Neutrophil (primary cell): ENCODE measurements around the gene TNK2.

ENCODE experiments used
- H3K27ac ChIP-seq: fragments of 200-600 bp; sonication (generic); 2 replicates; pipeline ENCODE4 v1.5.1; 2016; ENCODE audit warnings: mild to moderate bottlenecking, moderate library complexity
- H3K27me3 ChIP-seq: fragments of 200-600 bp; sonication (generic); 2 replicates; pipeline ENCODE4 v1.6.0; 2016; ENCODE audit warnings: mild to moderate bottlenecking
- H3K36me3 ChIP-seq: fragments of 200-600 bp; sonication (generic); 2 replicates; pipeline ENCODE4 v1.5.1; 2017
- H3K4me1 ChIP-seq, 2 experiments: fragments of 200-600 bp in 1 of 2; sonication (generic) in 1 of 2; 1 replicate in 1 of 2; 2 replicates in 1 of 2; pipeline versions ENCODE4 v1.5.1 to v1.6.1; 2013 to 2016; ENCODE audit warnings: low read depth in 1 of 2, low read length in 1 of 2, mild to moderate bottlenecking in 1 of 2, moderate library complexity in 1 of 2; ENCODE audit not compliant: control insufficient read depth in 1 of 2, insufficient read depth in 1 of 2
- H3K4me3 ChIP-seq, 2 experiments: fragments of 200-600 bp in 1 of 2; sonication (generic) in 1 of 2; 1 replicate in 1 of 2; 2 replicates in 1 of 2; pipeline ENCODE4 v1.5.1; 2013 to 2016; ENCODE audit warnings: low read depth in 1 of 2, low read length in 1 of 2, mild to moderate bottlenecking in 1 of 2, moderate library complexity in 1 of 2
- H3K9me3 ChIP-seq: fragments of 200-600 bp; sonication (generic); 2 replicates; pipeline ENCODE4 v1.5.1; 2016
- TF ChIP-seq, protein P1 (sequence below): fragments of 200-600 bp; sonication (generic); IDR thresholded peaks from 2 replicates; pipeline ENCODE4 v1.5.1; 2016; ENCODE audit warnings: antibody characterized with exemption

The TNK2 gene

DNA sequence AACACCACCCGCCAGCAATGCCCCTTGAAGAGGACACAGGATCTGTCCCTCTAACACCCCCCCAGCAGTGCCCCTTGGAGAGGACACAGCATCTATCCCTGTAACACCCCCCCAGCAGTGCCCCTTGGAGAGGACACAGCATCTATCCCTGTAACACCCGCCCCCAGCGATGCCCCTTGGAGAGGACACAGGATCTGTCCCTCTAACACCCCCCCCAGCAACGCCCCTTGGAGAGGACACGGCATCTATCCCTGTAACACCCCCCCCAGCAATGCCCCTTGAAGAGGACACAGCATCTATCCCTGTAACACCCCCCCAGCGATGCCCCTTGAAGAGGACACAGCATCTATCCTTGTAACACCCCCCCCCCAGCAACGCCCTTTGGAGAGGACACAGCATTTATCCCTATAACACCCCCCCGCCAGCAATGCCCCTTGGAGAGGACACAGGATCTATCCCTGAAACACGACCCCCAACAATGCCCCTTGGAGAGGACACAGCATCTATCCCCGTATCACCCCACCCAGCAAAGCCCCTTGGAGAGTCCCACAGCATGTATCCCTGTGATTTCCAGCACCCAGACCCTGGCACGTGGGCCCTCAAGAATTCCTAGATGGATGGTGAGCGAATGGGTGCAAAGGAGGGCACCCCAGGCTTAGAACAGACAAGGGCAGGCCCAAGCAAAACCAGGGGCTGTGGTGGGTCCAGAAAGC lies 26.9 kb downstream of the TNK2 start:
- Histone ChIP-seq H3K9me3 (no peaks in the 10 kb centered on the region), H3K4me1 (no peaks in the 10 kb centered on the region), H3K27ac (no peak overlapping the region), H3K36me3 (peaks cover 94% of the 10 kb centered on the region), H3K4me3 (no peak overlapping the region), H3K27me3 (no peaks in the 10 kb centered on the region)
- TF ChIP-seq, protein P1, sequence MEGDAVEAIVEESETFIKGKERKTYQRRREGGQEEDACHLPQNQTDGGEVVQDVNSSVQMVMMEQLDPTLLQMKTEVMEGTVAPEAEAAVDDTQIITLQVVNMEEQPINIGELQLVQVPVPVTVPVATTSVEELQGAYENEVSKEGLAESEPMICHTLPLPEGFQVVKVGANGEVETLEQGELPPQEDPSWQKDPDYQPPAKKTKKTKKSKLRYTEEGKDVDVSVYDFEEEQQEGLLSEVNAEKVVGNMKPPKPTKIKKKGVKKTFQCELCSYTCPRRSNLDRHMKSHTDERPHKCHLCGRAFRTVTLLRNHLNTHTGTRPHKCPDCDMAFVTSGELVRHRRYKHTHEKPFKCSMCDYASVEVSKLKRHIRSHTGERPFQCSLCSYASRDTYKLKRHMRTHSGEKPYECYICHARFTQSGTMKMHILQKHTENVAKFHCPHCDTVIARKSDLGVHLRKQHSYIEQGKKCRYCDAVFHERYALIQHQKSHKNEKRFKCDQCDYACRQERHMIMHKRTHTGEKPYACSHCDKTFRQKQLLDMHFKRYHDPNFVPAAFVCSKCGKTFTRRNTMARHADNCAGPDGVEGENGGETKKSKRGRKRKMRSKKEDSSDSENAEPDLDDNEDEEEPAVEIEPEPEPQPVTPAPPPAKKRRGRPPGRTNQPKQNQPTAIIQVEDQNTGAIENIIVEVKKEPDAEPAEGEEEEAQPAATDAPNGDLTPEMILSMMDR, result no peak

- no peaks in the 10 kb centered on the region for H3K4me1 ChIP-seq
- H3K27ac ChIP-seq, result no peak overlapping the region
- H3K9me3 ChIP-seq, result no peaks in the 10 kb centered on the region
- H3K4me3 ChIP-seq, result no peak overlapping the region
- TF ChIP-seq, protein P1, result no peak
- H3K36me3 ChIP-seq, result peaks cover 93% of the 10 kb centered on the region
- no peaks in the 10 kb centered on the region for H3K27me3 ChIP-seq
Measured at GRCh38 chr3:195880037-195880431, 28.3 kb downstream of the TNK2 start.

GRCh38 chr3:195879416-195880036 lies 28.8 kb downstream of the TNK2 start:
- Histone ChIP-seq H3K9me3 (no peaks in the 10 kb centered on the region), H3K4me3 (no peak overlapping the region), H3K27ac (no peak overlapping the region), H3K36me3 (peaks cover 88% of the 10 kb centered on the region), H3K27me3 (no peaks in the 10 kb centered on the region), H3K4me1 (no peaks in the 10 kb centered on the region)
- TF ChIP-seq, protein P1, result no peak

GRCh38 chr3:195878424-195879274 lies 29.7 kb downstream of the TNK2 start:
- peaks cover 86% of the 10 kb centered on the region for H3K36me3 ChIP-seq
- no peak overlapping the region for H3K4me3 ChIP-seq
- TF ChIP-seq, protein P1, result no peak
- no peaks in the 10 kb centered on the region for H3K9me3 ChIP-seq
- no peaks in the 10 kb centered on the region for H3K27me3 ChIP-seq
- H3K4me1 ChIP-seq, result no peaks in the 10 kb centered on the region
- H3K27ac ChIP-seq, result no peak overlapping the region

DNA sequence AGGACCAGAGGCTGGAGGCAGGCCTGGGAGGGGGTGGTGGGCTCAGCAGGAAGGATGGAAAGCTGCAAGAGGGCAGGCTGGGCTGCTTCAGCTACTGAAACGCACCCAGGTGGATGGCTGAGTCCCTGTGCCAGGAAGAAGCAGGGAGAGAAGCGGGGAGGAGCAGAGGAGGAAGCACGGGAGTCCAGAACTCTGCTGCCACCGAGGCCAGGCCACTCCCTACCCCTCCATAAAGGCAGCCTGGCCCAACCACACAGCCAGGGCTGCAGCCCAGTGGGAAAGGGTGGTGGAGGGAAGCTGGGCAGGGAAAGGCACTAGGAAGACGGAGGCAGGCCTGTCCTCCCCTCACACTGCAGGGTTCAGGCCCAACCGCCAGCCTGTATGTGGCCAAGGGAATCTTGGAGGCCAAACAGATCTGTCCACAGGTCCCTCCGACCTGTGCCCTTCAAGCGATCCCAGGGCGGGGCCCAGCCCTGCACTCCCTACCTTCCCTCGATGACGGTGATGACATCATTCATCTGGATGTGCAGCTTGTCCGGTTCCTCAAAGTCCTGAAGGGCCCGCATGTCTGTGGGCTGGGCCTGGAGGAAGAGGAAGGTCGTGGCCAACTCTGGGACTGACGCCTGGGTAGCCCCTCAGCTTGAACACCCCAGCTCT lies 30.5 kb downstream of the TNK2 start:
- Histone ChIP-seq H3K27ac (no peak overlapping the region), H3K27me3 (no peaks in the 10 kb centered on the region), H3K36me3 (peaks cover 86% of the 10 kb centered on the region), H3K9me3 (no peaks in the 10 kb centered on the region), H3K4me1 (no peaks in the 10 kb centered on the region), H3K4me3 (no peak overlapping the region)
- TF ChIP-seq, protein P1, result no peak
